Effector memory CD8-positive, alpha-beta T cell (primary cell): ENCODE measurements around the gene ITPKB.

Experiments
- ATAC-seq: fragments of 150-1000 bp; cut with Tn5 transposase; replicated peaks from 2 replicates; pipeline ENCODE4 v1.10.0; 2021; ENCODE audit warnings: mild to moderate bottlenecking, moderate library complexity
- DNase-seq, 3 experiments: peaks; one replicate each; pipeline ENCODE4 v3.0.0; 2021
- H3K27ac Mint-ChIP-seq, 2 donors: one replicate each; pipeline ENCODE4 v1.8.0; 2022; ENCODE audit warnings: mild to moderate bottlenecking in 2 of 2, mixed read lengths in 2 of 2, moderate library complexity in 2 of 2
- H3K27me3 Mint-ChIP-seq, 2 donors: one replicate each; pipeline ENCODE4 v1.8.0; 2022; ENCODE audit warnings: mixed read lengths in 2 of 2
- H3K36me3 Mint-ChIP-seq: one replicate; pipeline ENCODE4 v1.8.0; 2022; ENCODE audit warnings: mild to moderate bottlenecking, moderate library complexity, mixed read lengths; ENCODE audit not compliant: insufficient read depth
- H3K4me1 Mint-ChIP-seq, 2 donors: one replicate each; pipeline ENCODE4 v1.8.0; 2022; ENCODE audit warnings: low read depth in 2 of 2, mixed read lengths in 2 of 2
- H3K4me3 Mint-ChIP-seq, 2 donors: one replicate each; pipeline ENCODE4 v1.8.0; 2022; ENCODE audit warnings: mild to moderate bottlenecking in 2 of 2, mixed read lengths in 2 of 2, moderate library complexity in 2 of 2
- H3K9me3 Mint-ChIP-seq, 2 donors: one replicate each; pipeline ENCODE4 v1.8.0; 2022; ENCODE audit warnings: mixed read lengths in 2 of 2

Gene ITPKB

DNA sequence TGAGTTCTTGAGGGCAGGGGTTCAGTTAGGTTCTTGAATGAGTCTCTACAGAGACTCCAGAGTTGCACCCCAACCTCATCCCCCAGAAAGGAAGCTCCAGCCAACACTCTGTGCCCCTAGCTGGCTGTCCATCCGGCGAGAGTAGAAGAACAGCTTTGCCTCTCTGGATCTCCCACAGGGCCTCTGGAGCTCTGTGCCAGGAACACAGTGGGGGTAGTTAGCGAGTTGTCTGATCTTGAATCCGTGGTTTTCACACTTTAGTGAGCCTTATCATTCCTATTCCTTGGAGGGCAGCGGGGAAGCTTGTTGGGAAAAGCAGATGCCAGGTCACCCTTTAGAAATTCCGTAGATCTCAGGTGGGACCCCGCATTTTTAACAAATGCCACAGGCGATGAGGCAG is 145.5 kb downstream of the ITPKB start:
- Mint-ChIP-seq H3K4me3 (no peak overlapping the region), H3K36me3 (peaks cover 3% of the 10 kb centered on the region), H3K4me1 (peaks cover 3 to 4% of the 10 kb centered on the region in 2 donors), H3K9me3 (no peaks in the 10 kb centered on the region), H3K27me3 (peaks cover 27 to 60% of the 10 kb centered on the region in 2 donors), H3K27ac (no peak overlapping the region)
- ATAC-seq (no peak), DNase-seq (no peak)

DNA sequence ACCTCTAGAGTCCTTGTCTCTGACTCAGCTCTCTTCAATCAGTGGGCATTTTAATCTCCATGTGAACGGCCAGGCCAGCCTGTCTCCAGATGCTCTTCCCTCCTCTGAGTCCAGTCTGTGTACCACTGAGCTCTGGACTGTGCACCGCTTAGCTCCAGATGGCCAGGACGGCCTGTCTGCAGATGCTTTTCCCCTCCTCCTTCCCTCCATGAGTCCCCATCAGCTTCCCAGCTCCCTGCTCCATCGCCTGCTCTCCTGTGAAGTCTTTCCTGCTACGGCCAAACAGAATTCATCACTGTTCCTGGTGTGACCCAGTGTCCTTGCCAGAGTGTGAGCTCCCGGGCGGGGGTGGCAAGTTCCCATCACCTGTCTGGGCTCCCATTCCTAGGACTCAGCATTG is 148.5 kb downstream of the ITPKB start:
- Mint-ChIP-seq H3K4me1 (no peaks in the 10 kb centered on the region), H3K4me3 (no peak overlapping the region), H3K27ac (no peak overlapping the region), H3K9me3 (no peaks in the 10 kb centered on the region), H3K36me3 (peaks cover 3% of the 10 kb centered on the region), H3K27me3 (peaks cover 27 to 48% of the 10 kb centered on the region in 2 donors)
- DNase-seq (no peak), ATAC-seq (no peak)

DNA sequence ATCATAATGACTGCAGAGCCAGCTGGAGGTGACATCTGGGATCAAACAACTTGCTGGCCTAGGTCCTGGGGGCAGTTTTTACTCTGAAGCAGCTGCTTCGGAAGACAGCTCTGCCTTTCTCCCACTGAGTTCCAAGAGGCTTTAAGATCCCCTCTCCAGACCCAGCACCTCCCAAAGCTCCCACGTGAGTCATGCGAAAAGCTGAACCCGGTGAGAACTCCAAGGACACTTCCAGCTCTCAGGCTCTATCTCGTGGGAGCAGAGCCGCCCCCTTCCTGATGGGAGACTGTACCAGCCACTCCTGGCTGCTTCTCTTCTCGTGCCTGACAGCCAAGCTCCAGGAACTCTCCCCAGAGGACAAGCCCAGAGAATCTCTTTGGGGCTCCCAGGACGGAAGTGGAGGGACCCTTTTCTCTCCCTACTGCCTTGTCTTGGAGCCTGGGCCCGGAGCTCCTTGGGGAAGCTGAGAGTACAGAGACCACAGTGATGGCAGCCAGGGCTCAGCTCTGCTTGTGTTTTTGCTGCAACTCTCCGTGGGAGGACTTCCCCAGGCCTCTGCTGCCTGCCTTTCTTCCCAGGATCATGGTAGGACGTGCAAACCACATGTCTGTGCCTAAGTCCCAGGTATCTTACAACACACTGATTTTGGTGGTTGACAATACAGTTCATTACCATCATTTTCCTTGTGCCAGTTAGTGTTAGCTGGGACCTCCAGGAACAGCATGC is 149.9 kb downstream of the ITPKB start:
- ATAC-seq (no peak), DNase-seq (no peak)
- H3K36me3 Mint-ChIP-seq: no peaks in the 10 kb centered on the region
- no peaks in the 10 kb centered on the region for H3K9me3 Mint-ChIP-seq
- H3K27me3 Mint-ChIP-seq: peaks cover 24 to 40% of the 10 kb centered on the region in 2 donors
- no peaks in the 10 kb centered on the region for H3K4me1 Mint-ChIP-seq
- no peak overlapping the region for H3K27ac Mint-ChIP-seq
- no peak overlapping the region for H3K4me3 Mint-ChIP-seq

DNA sequence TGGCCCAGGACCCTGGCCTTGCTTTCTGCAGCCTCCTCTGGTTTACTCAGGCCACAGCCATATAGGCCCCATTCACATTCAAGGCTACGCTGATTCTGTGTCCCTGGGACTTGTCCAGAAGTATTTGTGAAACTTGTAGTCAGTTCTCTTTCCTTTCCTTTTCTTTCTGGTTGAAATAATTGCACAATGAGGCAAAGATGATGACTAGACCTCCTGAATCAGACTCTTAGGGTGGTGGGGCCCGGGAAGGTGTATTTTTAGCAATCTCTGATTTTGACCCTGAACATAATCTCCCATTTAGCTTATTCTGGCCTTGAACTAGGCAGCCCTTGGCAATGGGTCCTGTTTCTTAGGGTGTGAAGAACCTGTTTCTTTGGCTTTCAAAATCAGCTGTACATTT is 150.6 kb downstream of the ITPKB start:
- H3K4me3 Mint-ChIP-seq: no peak overlapping the region
- DNase-seq (no peak), ATAC-seq (no peak)
- no peaks in the 10 kb centered on the region for H3K4me1 Mint-ChIP-seq
- H3K27ac Mint-ChIP-seq: no peak overlapping the region
- H3K36me3 Mint-ChIP-seq: no peaks in the 10 kb centered on the region
- H3K27me3 Mint-ChIP-seq: peaks cover 17 to 33% of the 10 kb centered on the region in 2 donors
- no peaks in the 10 kb centered on the region for H3K9me3 Mint-ChIP-seq

DNA sequence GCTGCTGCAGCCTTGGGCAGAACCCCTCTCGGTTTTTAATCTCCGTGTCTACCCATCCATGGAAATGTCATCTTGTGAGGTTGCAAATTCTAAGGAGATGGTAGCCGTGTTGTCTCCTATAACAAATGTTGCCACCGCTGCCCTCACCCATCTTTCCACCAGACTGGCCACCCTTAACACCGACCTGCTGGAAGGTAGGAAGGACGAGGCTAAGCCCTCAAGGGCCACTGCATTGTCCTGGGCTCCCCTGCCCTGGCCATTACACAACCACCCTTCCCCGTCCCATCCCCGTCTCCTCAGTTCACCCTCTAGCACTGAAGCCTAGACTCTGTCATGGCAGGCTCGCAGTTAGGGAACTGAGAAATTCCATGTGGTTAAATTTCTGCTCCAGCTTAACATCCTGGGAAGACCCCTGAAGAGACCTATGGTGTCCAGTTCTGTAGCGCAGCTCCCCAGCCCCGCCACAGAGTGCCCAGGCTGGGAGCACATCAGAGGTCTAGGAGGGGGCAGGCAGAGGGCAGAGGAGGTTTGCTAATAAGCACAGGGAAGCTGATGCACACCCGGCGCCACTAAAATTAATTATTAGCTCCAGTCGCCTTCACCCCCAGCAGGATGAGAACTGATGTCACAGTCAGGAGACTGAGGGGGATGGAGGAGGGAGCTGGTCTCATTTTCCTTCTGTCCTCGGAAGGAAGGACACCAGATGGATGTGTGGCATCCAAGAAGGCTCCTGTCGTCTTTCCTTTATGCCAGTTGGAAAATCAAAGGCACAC is 152.2 kb downstream of the ITPKB start:
- Mint-ChIP-seq H3K4me1 (no peaks in the 10 kb centered on the region), H3K27ac (no peak overlapping the region), H3K27me3 (peaks cover 12 to 25% of the 10 kb centered on the region in 2 donors), H3K36me3 (no peaks in the 10 kb centered on the region), H3K4me3 (no peak overlapping the region), H3K9me3 (no peaks in the 10 kb centered on the region)
- ATAC-seq (no peak), DNase-seq (no peak)

DNA sequence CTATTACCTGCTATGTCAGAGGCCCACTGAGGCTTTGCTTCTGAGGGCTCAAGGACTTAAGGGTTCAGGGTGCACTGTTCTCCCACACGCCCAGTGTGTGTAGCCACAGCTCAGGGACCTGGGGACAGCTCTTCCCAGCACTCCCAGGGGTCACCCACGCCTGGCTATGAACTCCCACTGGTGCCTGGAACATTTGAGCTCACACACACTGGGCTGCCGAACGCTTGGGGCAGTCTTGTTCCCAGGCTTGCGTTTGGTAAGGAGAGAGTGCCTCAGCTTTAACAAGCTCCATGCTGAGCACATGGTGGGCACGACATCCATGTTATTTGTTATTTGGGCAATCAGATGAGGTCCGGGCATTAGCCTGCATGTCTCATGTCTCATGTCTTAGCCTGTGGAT is 153.0 kb downstream of the ITPKB start:
- H3K27ac Mint-ChIP-seq: no peak overlapping the region
- H3K36me3 Mint-ChIP-seq: no peaks in the 10 kb centered on the region
- H3K4me1 Mint-ChIP-seq: no peaks in the 10 kb centered on the region
- peaks cover 12 to 25% of the 10 kb centered on the region in 2 donors for H3K27me3 Mint-ChIP-seq
- H3K4me3 Mint-ChIP-seq: no peak overlapping the region
- DNase-seq (no peak), ATAC-seq (no peak)
- H3K9me3 Mint-ChIP-seq: no peaks in the 10 kb centered on the region

DNA sequence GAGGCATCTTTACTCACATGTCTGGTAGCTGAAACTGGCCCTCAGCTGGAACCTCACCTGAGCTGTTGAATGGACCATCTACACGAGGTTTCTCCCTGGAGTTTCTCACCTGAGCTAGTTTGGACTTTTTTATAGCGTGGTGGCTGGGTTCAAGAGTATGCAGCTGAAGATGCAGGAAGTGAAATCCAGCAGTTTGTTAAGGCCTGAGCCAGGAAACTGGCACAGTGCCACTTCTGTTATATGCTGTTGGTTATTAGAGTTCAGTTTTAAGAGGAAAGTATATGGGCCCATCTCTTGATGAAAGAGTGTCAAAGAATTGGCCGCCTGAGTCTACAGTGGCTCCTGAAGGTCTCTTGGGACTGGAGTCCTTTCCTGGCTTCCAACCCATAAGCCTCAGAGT is 154.9 kb downstream of the ITPKB start:
- H3K27me3 Mint-ChIP-seq: peaks cover 0 to 21% of the 10 kb centered on the region in 2 donors
- no peaks in the 10 kb centered on the region for H3K4me1 Mint-ChIP-seq
- no peaks in the 10 kb centered on the region for H3K36me3 Mint-ChIP-seq
- no peak overlapping the region for H3K27ac Mint-ChIP-seq
- H3K9me3 Mint-ChIP-seq: no peaks in the 10 kb centered on the region
- no peak overlapping the region for H3K4me3 Mint-ChIP-seq
- no peak for ATAC-seq
- no peak for DNase-seq

DNA sequence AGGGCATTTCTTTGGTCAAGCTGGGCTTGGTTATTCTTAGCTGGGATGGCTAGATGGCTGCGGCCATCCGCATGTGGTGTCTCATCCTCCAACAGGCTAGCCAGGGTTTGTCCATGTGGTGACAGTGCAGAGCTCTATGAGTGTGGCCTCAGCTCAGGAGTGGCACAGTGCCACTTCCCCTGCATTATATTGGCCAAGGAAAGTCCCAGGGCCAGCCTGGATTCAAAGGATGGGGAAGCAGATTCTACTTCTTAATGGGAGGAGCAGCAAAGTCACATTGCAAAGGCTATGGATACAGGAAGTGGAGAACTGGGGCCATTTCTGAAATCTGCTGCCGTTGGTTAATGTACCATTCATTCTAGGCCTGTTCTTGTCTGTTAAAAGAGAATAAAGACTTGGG is 156.1 kb downstream of the ITPKB start:
- Mint-ChIP-seq H3K4me3 (no peak overlapping the region), H3K36me3 (no peaks in the 10 kb centered on the region), H3K4me1 (no peaks in the 10 kb centered on the region), H3K27me3 (peaks cover 0 to 25% of the 10 kb centered on the region in 2 donors), H3K9me3 (no peaks in the 10 kb centered on the region), H3K27ac (no peak overlapping the region)
- ATAC-seq (no peak), DNase-seq (no peak)
